DND-41 (cell line): ENCODE data around the gene PTGDR2.

Source experiments
- CTCF ChIP-seq: IDR thresholded peaks from 2 replicates; pipeline ENCODE4 v1.5.1; 2012; ENCODE audit warnings: borderline replicate concordance, low read length, moderate library complexity, mild to moderate bottlenecking; ENCODE audit not compliant: poor library complexity, severe bottlenecking; ENCODE audit errors: extremely low read depth
- EZH2 ChIP-seq: IDR thresholded peaks from 3 replicates; pipeline ENCODE4 v1.6.1; 2012; ENCODE audit warnings: borderline replicate concordance, low read depth, mild to moderate bottlenecking, moderate library complexity, low read length, inconsistent platforms; ENCODE audit not compliant: severe bottlenecking

- no peak for TF ChIP-seq CTCF
- TF ChIP-seq EZH2 = no peak
Measured at GRCh38 chr11:60849641-60850520, 5.9 kb downstream of the PTGDR2 start.
